HCT116 (cell line): ENCODE data around the gene COL16A1. TPM values are rescaled to one million over a fixed set of nuclear protein-coding genes. Genes with fewer than 3 reads are reported as not detected.

Experiments
- ATAC-seq: fragments of 200-7000 bp; cut with Tn5 transposase; 2 replicates; pipeline ENCODE4 v1.9.1; 2020; ENCODE audit warnings: mild to moderate bottlenecking, moderate library complexity
- BruUV-seq: library from RNA; stranded (reverse); fragments of 400-500 nt; replicated peaks from 2 replicates; lab custom pipeline; 2021; lab: Mats Ljungman, UMichigan
- CTCF ChIA-PET: fragments of 300-600 bp; sonication (Branson Sonifier 250); formaldehyde crosslinking; loops from one replicate; lab custom pipeline; 2021; ENCODE audit warnings: antibody characterized with exemption; lab: Charles Lee
- POLR2A ChIA-PET: fragments of 300-600, 350-600 bp; sonication (Branson Sonifier 250); formaldehyde crosslinking; loops from one replicate; lab custom pipeline; 2021; ENCODE audit warnings: antibody characterized with exemption; lab: Charles Lee
- RAD21 ChIA-PET, 2 experiments: fragments of 300-600 bp; sonication (Branson Sonifier 250); formaldehyde crosslinking; loops; one replicate each; lab custom pipeline; 2023; ENCODE audit warnings: low total read pairs in 2 of 2; ENCODE audit not compliant: uncharacterized antibody in 2 of 2, unreplicated experiment in 2 of 2, low non-redundant PET in 1 of 2; lab: Charles Lee
- DNase-seq: peaks from one replicate; pipeline ENCODE4 v3.0.0-alpha.2; 2010; ENCODE audit warnings: low read depth, low spot score
- H2AFZ ChIP-seq: fragments of 200-600 bp; shearing (Covaris generic), sonication (generic); 2 replicates; pipeline ENCODE4 v1.6.1; 2017; ENCODE audit warnings: low read depth, mixed run types, mixed read lengths, antibody characterized with exemption, low read length; ENCODE audit not compliant: poor library complexity, severe bottlenecking
- H3K27ac ChIP-seq: 2 replicates; pipeline ENCODE4 v1.5.1; 2012; ENCODE audit warnings: low read depth, low read length
- H3K27me3 ChIP-seq: fragments of 200-600 bp; sonication (generic); 2 replicates; pipeline ENCODE4 v1.6.1; 2016; ENCODE audit warnings: mixed run types, low read length, mixed read lengths; ENCODE audit not compliant: insufficient read depth
- H3K36me3 ChIP-seq, 2 experiments: fragments of 200-500 bp in 1 of 2; fragments of 200-600 bp in 1 of 2; sonication (Bioruptor generic) in 1 of 2; sonication (generic) in 1 of 2; 2 replicates each; pipeline versions ENCODE4 v1.5.1 to v1.6.1; 2014 to 2016; ENCODE audit warnings: low read length in 2 of 2, inconsistent platforms in 1 of 2, mixed read lengths in 1 of 2, mixed run types in 1 of 2; ENCODE audit not compliant: insufficient read depth in 2 of 2, control insufficient read depth in 1 of 2
- H3K4me1 ChIP-seq, 2 experiments: fragments of 200-600 bp in 1 of 2; sonication (generic) in 1 of 2; 2 replicates each; pipeline versions ENCODE4 v1.5.1 to v1.6.1; 2012 to 2017; ENCODE audit warnings: low read length in 2 of 2, inconsistent platforms in 1 of 2, mild to moderate bottlenecking in 1 of 2, mixed read lengths in 1 of 2, mixed run types in 1 of 2, moderate library complexity in 1 of 2; ENCODE audit not compliant: insufficient read depth in 2 of 2, control insufficient read depth in 1 of 2
- H3K4me2 ChIP-seq: fragments of 200-600 bp; sonication (generic); 2 replicates; pipeline ENCODE4 v1.6.1; 2017; ENCODE audit warnings: mixed run types, low read length, mixed read lengths
- H3K4me3 ChIP-seq, 2 experiments: fragments of 200-600 bp in 1 of 2; sonication (generic) in 1 of 2; replicated peaks in 1 of 2; 2 replicates each; pipeline ENCODE4 v1.5.1; 2011 to 2016; ENCODE audit warnings: low read length in 2 of 2, control low read depth in 1 of 2, low read depth in 1 of 2, mild to moderate bottlenecking in 1 of 2, mixed read lengths in 1 of 2, mixed run types in 1 of 2
- H3K79me2 ChIP-seq: fragments of 200-600 bp; sonication (generic); 2 replicates; pipeline ENCODE4 v1.6.1; 2017; ENCODE audit warnings: mild to moderate bottlenecking, mixed run types, low read length, moderate library complexity, mixed read lengths; ENCODE audit not compliant: insufficient read depth
- H3K9ac ChIP-seq: fragments of 200-600 bp; sonication (generic); 2 replicates; pipeline ENCODE4 v1.6.1; 2016; ENCODE audit warnings: low read length, mixed read lengths
- H3K9me2 ChIP-seq: fragments of 200-600 bp; sonication (generic), shearing (Covaris generic); 2 replicates; pipeline ENCODE4 v1.6.1; 2017; ENCODE audit warnings: mixed run types, mild to moderate bottlenecking, moderate library complexity; ENCODE audit not compliant: insufficient read depth
- H3K9me3 ChIP-seq, 2 experiments: fragments of 200-500 bp in 1 of 2; fragments of 200-600 bp in 1 of 2; sonication (Bioruptor generic) in 1 of 2; sonication (generic) in 1 of 2; 2 replicates each; pipeline ENCODE4 v1.6.1; 2014 to 2017; ENCODE audit warnings: low read length in 2 of 2, mixed read lengths in 2 of 2, inconsistent platforms in 1 of 2, low read depth in 1 of 2, mild to moderate bottlenecking in 1 of 2, mixed run types in 1 of 2, moderate library complexity in 1 of 2; ENCODE audit not compliant: control insufficient read depth in 1 of 2, insufficient read depth in 1 of 2
- H4K20me1 ChIP-seq: fragments of 200-600 bp; sonication (generic), shearing (Covaris generic); 2 replicates; pipeline ENCODE4 v1.6.1; 2017; ENCODE audit warnings: mixed run types, mild to moderate bottlenecking, moderate library complexity; ENCODE audit not compliant: insufficient read depth
- CEBPB ChIP-seq: IDR thresholded peaks from 2 replicates; pipeline ENCODE4 v1.6.1; 2012; ENCODE audit warnings: low read depth
- EGR1 ChIP-seq: IDR thresholded peaks from 2 replicates; pipeline ENCODE4 v1.6.1; 2012; ENCODE audit warnings: low read depth
- ELF1 ChIP-seq: IDR thresholded peaks from 2 replicates; pipeline ENCODE4 v1.6.1; 2012; ENCODE audit warnings: low read depth, borderline replicate concordance
- EZH2phosphoT487 ChIP-seq: fragments of 200-600 bp; IDR thresholded peaks from 2 replicates; pipeline ENCODE4 v1.6.1; 2018; ENCODE audit warnings: antibody characterized with exemption, borderline replicate concordance
- POLR2A ChIP-seq: IDR thresholded peaks from 2 replicates; pipeline ENCODE4 v1.7.0; 2011; ENCODE audit warnings: borderline replicate concordance; ENCODE audit not compliant: insufficient read depth, insufficient read length; ENCODE audit errors: extremely low read depth
- RAD21 ChIP-seq: IDR thresholded peaks from 2 replicates; pipeline ENCODE4 v1.6.1; 2012; ENCODE audit warnings: low read depth, mild to moderate bottlenecking
- SIN3A ChIP-seq: IDR thresholded peaks from 2 replicates; pipeline ENCODE4 v1.6.1; 2012; ENCODE audit warnings: low read depth
- SP1 ChIP-seq: IDR thresholded peaks from 2 replicates; pipeline ENCODE4 v1.6.1; 2012; ENCODE audit warnings: low read depth
- ZFX ChIP-seq: fragments of 450-650 bp; IDR thresholded peaks from 2 replicates; pipeline ENCODE4 v1.6.1; 2017
- intact Hi-C: fragments of 100-400 bp; cut with micrococcal nuclease; formaldehyde crosslinking; loops from 2 replicates; pipeline ENCODE4 v1.10.0; 2022
- total RNA-seq: library from RNA; stranded (reverse); gene quantifications from one replicate; pipeline ENCODE4 v1.2.1, GENCODE V29; 2021; ENCODE audit not compliant: unreplicated experiment
- TF ChIP-seq, protein P1 (sequence below): IDR thresholded peaks from 2 replicates; pipeline ENCODE4 v1.6.1; 2011; ENCODE audit warnings: mild to moderate bottlenecking, low read length, moderate library complexity; ENCODE audit not compliant: insufficient replicate concordance; ENCODE audit errors: extremely low read depth
- TF ChIP-seq, protein P2 (sequence below): IDR thresholded peaks from 2 replicates; pipeline ENCODE4 v1.6.1; 2012; ENCODE audit warnings: low read depth

The COL16A1 gene
- total RNA-seq, 1 experiment from 2014 or later, result 2.2 TPM

DNA sequence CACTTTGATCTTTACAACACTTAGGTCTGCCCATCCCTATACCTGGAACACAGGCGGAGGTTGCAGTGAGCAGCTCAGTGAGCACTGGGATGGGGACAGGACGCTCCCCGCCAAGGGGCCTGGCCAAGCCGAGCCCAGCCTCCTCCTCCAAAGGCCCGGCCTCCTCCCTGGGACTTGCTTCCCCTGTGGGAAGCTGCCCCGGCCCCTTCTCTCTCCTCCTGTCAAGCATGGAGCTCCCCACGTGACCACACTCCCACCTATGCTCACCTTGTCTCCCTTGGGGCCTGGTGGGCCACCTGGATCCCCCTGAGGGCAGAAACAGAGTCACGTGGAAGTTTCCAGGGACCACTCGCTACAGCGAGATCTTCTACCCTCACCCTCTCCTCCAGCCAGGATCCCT, 12.9 kb downstream of the COL16A1 start:
- no peaks in the 10 kb centered on the region for H3K36me3 ChIP-seq
- no TSS peak for BruUV-seq
- CTCF ChIA-PET, result no interaction called here

More for the DNA sequence above, 12.9 kb downstream of the COL16A1 start:
- Histone ChIP-seq H3K27me3 (no peaks in the 10 kb centered on the region), H3K4me3 (no peak overlapping the region), H3K79me2 (no peaks in the 10 kb centered on the region), H3K27ac (no peak overlapping the region), H2AFZ (no peak overlapping the region), H3K9me2 (no peaks in the 10 kb centered on the region), H3K4me2 (no peak overlapping the region), H4K20me1 (no peaks in the 10 kb centered on the region), H3K9me3 (no peaks in the 10 kb centered on the region), H3K9ac (no peak overlapping the region), H3K4me1 (peaks cover 12 to 42% of the 10 kb centered on the region in 2 experiments)
- ATAC-seq (no peak), DNase-seq (no peak)
- RAD21 ChIA-PET, result no interaction called here
- TF ChIP-seq, protein P1, sequence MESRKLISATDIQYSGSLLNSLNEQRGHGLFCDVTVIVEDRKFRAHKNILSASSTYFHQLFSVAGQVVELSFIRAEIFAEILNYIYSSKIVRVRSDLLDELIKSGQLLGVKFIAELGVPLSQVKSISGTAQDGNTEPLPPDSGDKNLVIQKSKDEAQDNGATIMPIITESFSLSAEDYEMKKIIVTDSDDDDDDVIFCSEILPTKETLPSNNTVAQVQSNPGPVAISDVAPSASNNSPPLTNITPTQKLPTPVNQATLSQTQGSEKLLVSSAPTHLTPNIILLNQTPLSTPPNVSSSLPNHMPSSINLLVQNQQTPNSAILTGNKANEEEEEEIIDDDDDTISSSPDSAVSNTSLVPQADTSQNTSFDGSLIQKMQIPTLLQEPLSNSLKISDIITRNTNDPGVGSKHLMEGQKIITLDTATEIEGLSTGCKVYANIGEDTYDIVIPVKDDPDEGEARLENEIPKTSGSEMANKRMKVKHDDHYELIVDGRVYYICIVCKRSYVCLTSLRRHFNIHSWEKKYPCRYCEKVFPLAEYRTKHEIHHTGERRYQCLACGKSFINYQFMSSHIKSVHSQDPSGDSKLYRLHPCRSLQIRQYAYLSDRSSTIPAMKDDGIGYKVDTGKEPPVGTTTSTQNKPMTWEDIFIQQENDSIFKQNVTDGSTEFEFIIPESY, result no peak
- TF ChIP-seq RAD21 (no peak), SP1 (no peak), EZH2phosphoT487 (no peak), ZFX (no peak), EGR1 (no peak), POLR2A (no peak), SIN3A (no peak), CEBPB (no peak), ELF1 (no peak)
- TF ChIP-seq, protein P2, sequence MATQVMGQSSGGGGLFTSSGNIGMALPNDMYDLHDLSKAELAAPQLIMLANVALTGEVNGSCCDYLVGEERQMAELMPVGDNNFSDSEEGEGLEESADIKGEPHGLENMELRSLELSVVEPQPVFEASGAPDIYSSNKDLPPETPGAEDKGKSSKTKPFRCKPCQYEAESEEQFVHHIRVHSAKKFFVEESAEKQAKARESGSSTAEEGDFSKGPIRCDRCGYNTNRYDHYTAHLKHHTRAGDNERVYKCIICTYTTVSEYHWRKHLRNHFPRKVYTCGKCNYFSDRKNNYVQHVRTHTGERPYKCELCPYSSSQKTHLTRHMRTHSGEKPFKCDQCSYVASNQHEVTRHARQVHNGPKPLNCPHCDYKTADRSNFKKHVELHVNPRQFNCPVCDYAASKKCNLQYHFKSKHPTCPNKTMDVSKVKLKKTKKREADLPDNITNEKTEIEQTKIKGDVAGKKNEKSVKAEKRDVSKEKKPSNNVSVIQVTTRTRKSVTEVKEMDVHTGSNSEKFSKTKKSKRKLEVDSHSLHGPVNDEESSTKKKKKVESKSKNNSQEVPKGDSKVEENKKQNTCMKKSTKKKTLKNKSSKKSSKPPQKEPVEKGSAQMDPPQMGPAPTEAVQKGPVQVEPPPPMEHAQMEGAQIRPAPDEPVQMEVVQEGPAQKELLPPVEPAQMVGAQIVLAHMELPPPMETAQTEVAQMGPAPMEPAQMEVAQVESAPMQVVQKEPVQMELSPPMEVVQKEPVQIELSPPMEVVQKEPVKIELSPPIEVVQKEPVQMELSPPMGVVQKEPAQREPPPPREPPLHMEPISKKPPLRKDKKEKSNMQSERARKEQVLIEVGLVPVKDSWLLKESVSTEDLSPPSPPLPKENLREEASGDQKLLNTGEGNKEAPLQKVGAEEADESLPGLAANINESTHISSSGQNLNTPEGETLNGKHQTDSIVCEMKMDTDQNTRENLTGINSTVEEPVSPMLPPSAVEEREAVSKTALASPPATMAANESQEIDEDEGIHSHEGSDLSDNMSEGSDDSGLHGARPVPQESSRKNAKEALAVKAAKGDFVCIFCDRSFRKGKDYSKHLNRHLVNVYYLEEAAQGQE, result no peak
- POLR2A ChIA-PET, result no interaction called here
- intact Hi-C loops, result no loop called here
